HG03571 (cell line): ENCODE measurements around the gene FRY.

Experiments
- ATAC-seq: cut with Tn5 transposase; IDR thresholded peaks from one replicate; pipeline ENCODE4 v1.9.1; 2021; ENCODE audit not compliant: unreplicated experiment

Gene FRY

GRCh38 chr13:32254416-32254815 is 222.8 kb downstream of the FRY start:
- ATAC-seq, result no peak

DNA sequence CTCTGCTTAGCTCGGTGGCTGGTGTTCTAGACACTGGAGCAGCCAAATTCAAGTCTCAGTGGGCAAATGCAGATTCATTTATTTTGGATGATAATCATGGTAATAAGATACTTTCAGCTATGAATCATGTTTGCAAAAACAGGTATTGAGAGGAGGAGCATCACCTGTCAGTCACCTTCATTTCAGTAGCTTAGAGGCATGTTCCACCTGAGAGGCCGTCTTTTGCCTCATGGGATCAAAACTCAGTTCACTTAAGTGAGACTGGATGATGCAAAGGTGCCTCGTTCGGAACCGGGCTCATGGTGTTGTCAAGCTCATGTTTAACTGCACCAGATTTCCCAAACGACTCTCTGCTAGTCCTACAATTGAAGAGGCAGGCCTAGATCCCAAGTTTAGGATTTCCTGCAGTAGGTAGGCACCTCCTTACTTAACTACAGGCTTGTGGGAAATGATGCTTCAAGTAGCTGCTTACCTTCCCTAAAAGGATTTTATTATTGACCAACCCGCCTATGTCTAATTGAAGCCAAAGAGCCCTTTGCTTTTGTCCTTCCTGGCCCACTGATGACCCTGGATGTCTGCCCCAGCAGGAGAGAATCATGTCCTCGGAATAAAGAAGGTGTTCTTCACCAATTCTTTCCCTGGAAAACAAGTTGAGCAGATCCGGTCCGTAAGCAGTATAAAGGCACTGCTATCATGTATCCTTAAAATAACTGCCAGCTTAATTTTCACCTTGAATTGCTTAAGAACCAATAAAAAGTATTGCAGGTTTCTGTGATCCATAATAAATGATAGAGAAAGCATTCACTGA is 223.5 kb downstream of the FRY start:
- ATAC-seq, result no peak

DNA sequence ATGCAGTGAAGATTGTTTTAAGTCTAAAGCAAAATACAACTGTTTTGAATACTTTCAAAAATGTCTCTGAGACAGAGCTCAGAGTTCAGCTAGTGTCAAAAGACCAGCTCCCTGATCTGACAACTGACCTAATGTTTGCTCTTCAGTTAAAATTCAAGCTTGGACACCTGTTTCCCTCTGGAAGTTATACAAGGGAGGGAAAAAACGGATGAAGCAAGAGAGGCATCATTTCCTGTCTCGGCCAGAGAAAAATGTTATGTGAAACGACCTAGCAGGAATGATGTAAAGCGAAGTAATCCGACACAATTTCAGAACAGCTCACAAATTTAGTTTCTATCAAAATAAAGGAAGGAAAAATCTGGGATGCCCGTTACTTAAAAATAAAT is 224.1 kb downstream of the FRY start:
- no peak for ATAC-seq

DNA sequence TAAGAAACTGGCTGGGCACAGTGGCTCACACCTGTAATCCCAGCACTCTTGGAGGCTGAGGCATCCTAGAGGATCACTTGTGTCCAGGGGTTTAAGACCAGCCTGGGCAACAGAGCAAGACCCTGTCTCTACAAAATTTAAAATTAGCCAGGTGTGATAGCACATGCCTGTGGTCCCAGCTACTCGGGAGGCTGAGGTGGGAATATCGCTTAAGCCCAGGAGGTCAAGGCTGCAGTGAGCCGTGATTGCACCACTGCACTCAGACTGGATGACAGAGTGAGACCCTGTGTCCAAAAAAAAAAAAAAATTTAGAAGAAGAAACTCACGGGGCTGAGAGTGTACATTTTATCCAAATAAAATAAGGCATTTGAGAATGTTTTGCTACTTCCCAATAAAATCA is 224.7 kb downstream of the FRY start:
- ATAC-seq, result no peak

- no peak for ATAC-seq
These were observed 226.1 kb downstream of the FRY start for GRCh38 chr13:32257649-32258048.

- no peak for ATAC-seq
These were observed 227.5 kb downstream of the FRY start for GRCh38 chr13:32259116-32259515.

GRCh38 chr13:32261567-32261966 is 230.0 kb downstream of the FRY start:
- no peak for ATAC-seq

DNA sequence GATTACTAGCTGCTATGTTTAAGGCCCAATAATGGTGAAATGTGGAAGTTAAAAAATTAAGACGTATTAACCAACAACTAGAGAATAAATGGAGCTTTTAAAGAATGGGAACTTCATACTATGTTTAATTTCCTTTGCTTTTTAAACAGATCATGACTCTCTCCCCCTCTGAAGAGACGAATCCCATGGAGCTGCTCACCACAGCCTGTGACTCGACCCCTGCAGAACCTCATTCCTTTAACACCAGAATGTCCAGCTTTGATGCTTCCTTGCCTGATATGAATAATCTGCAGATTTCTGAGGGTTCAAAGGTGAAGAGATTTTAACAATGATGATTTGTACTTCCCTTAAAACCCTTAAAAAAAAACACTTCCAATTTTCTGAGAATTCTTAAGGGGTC is 230.6 kb downstream of the FRY start:
- no peak for ATAC-seq

- ATAC-seq, result no peak
These were observed 231.0 kb downstream of the FRY start for GRCh38 chr13:32262619-32263018.

- ATAC-seq, result no peak
These were observed 232.8 kb downstream of the FRY start for GRCh38 chr13:32264407-32264806.

DNA sequence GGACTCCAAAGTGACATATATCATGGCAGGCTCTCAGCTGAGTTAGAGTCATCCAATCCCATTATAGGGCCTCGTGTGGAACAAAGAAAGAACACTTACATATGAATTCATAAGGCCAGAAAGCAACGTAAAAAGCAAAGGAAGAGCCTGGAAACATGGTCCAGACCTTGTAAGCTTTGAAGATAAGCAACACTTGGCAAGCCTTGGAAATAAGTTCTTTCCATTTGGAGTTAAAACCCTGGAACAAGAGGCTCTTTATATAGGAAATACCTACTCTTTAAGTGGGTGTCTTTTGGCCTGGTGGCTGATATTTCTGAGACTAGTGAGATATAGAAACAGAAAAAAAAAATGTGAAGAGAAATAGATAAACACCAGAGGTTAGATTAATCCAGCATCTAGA is 234.2 kb downstream of the FRY start:
- no peak for ATAC-seq

GRCh38 chr13:32266130-32266529 is 234.6 kb downstream of the FRY start:
- no peak for ATAC-seq

GRCh38 chr13:32267836-32268439 is 236.4 kb downstream of the FRY start:
- peak; percentile 94 for ATAC-seq

DNA sequence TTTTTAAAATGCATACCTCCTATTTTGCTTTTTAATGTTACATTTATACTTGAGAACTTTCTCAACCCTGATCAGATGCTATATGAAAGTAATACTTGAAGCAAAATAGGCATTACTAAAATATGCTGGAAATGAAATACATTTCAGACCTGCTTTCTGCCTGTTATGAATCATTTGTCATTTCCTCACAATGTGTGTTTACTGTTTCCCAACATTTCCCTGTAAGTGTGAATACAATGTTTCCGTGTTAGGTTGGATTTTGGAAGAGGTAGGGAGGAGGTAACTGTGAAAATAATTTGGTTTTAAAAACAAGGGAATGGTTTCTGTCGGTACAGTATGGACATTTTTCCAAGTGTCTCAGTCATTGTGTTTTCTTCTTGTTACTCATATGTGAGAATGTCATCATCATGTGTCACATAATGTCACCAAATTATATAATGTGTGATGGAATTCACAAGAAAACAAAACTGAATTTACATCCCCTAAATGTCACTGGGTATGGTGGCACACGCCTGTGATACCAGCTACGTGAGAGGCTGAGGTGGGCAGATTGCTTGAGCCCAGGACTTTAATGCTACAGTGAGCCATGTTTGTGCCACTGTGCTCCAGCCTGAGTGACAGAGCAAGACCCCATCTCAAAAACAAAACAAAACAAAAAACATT is 240.6 kb downstream of the FRY start:
- no peak for ATAC-seq

GRCh38 chr13:32277839-32278238 is 246.3 kb downstream of the FRY start:
- ATAC-seq, result no peak

DNA sequence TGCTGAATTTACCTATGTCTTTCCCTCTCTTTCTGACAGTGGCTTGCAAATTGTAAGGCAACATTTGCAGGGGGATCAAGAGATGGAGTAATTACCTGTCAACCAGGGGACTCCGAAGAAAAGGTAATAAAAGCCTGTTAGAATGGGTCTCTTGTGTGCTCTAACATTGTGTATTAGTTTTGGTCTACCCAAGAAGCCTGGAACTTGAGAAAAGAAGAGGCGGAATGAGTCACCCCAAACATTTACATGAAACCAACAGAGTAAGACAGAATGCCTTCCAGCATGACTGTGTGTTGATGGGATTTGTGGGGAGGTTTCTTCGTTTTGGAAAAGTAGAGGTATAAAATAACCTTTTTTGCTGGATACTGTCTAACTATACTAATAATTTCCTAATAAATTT is 246.9 kb downstream of the FRY start:
- no peak for ATAC-seq

DNA sequence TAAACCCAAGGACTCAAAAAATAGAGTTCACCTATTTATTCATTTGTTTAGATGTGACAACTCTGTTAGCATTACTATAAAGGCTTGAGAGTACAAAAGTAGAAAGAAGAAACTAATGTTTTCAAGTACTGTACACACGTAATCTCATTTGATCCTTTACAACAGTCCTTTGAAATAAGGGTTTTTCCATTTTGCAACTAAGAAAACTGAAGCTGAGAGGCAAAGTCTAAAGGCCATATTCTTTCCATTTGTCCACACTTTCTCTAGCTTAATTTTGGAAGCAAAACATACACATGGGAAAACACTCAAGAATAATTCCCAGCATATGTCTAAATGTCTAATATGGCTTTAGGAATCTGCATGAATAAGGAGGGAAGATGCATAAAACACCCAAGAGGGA is 249.5 kb downstream of the FRY start:
- no peak for ATAC-seq

DNA sequence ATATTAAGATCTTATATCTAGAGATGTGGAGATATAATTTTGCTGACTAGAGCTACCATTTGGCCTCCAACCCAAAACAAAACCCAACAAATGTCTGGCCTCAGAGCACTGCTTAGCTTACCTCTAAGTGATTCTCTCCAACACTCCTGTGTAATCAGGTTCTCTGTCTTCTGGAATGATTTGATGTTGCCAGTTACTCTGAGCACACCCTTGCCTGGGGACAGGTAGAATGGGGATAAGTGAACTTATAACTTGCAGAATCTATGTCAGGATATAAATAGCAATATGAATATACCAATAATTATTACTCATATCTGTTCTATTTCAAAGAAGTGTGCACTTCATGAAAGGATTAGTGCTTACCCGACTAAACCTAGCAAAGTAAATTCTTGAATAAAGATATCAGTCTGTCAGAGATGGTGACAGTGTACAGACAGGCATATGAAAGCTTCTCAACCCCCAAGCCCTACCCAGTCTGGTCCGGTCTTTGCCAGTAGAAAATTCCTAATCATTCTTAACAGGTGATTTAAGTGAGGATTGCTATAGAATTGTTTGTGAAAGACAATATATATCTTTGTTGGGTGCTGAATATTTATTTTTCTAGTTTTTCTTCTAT is 250.6 kb downstream of the FRY start:
- no peak for ATAC-seq

GRCh38 chr13:32284927-32285632 is 253.5 kb downstream of the FRY start:
- no peak for ATAC-seq

DNA sequence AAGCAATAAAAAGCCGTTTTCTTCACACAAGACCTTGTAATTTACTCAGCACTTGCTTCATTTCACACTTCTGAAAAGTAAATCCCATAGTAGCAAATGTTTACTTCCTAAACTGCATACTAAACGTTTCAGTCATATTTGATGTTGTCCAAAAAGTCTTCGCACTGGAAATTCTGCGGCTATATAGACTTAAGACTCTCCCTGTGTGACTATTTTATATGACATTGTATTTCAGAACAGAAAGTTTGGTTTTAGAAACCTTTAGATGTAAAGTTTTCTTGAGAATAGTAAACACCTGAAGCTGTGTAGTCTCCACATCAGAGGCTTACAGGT is 254.0 kb downstream of the FRY start:
- no peak for ATAC-seq

DNA sequence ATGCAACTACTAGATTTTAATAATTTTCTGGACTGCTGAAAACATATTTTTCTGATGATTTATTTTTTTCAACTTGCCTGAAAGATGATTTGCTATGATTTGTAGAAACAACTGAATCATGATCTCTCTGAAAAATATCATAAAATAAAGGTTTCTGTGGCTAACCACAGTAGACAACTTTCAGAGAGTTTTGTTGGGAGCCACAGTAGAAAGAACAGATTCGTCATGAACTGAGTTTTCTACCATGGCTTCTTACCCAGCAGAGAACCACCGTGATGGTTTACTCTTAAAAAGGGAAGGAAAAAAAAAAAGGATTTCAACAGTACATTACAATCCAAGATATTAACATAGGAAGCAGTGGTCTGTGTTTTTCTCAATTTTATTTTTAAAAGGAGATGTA is 265.6 kb downstream of the FRY start:
- ATAC-seq, result no peak
